B cell (primary cell): ENCODE measurements around the gene LMNB1. TPM values are rescaled to one million over a fixed set of nuclear protein-coding genes. Genes with fewer than 3 reads are reported as not detected.

ENCODE experiments used
- ATAC-seq: fragments of 200-7000 bp; cut with Tn5 transposase; one replicate; pipeline ENCODE4 v1.10.0; 2021; ENCODE audit warnings: low read depth, mild to moderate bottlenecking, moderate number of reproducible peaks, moderate library complexity
- CTCF ChIA-PET: fragments of 350-600 bp; sonication (Branson Sonifier 250); formaldehyde crosslinking; loops from one replicate; lab custom pipeline; 2021; ENCODE audit warnings: antibody characterized with exemption, inconsistent platforms; lab: Charles Lee
- POLR2A ChIA-PET: fragments of 350-600 bp; sonication (Branson Sonifier 250); formaldehyde crosslinking; loops from one replicate; lab custom pipeline; 2021; ENCODE audit warnings: antibody characterized with exemption; lab: Charles Lee
- DNase-seq: peaks from one replicate; pipeline ENCODE4 v3.0.0; 2013
- H2AFZ ChIP-seq: 2 replicates; pipeline ENCODE4 v1.6.1; 2012; ENCODE audit warnings: mild to moderate bottlenecking, low read depth, low read length; ENCODE audit not compliant: insufficient read depth, poor library complexity, severe bottlenecking
- H3K27ac ChIP-seq, 2 donors: 1 replicate in 1 of 2; 2 replicates in 1 of 2; pipeline ENCODE4 v1.5.1; 2012 to 2013; ENCODE audit warnings: low read length in 2 of 2, mild to moderate bottlenecking in 2 of 2, moderate library complexity in 1 of 2
- H3K27me3 ChIP-seq, 4 experiments: fragments of 200-600 bp in 1 of 4; sonication (generic) in 1 of 4; replicated peaks in 1 of 4; 1 replicate in 2 of 4; 2 replicates in 2 of 4; pipeline versions ENCODE4 v1.6.1 to v1.7.0; 2013 to 2016; ENCODE audit warnings: low read length in 3 of 4, mild to moderate bottlenecking in 2 of 4, mixed read lengths in 1 of 4, moderate library complexity in 1 of 4; ENCODE audit not compliant: insufficient read depth in 4 of 4, control insufficient read depth in 3 of 4; ENCODE audit errors: control extremely low read depth in 1 of 4
- H3K36me3 ChIP-seq, 2 experiments: replicated peaks in 1 of 2; 1 replicate in 1 of 2; 2 replicates in 1 of 2; pipeline versions ENCODE4 v1.6.1 to v1.7.1; 2013; ENCODE audit warnings: low read length in 1 of 2; ENCODE audit not compliant: insufficient read depth in 2 of 2, control insufficient read depth in 1 of 2; ENCODE audit errors: control extremely low read depth in 1 of 2, extremely low read depth in 1 of 2
- H3K4me1 ChIP-seq, 2 donors: fragments of 200-600 bp in 1 of 2; sonication (generic) in 1 of 2; 1 replicate in 1 of 2; 2 replicates in 1 of 2; pipeline versions ENCODE4 v1.5.1 to v1.6.1; 2013 to 2017; ENCODE audit warnings: low read length in 2 of 2; ENCODE audit not compliant: control insufficient read depth in 2 of 2, insufficient read depth in 2 of 2
- H3K4me2 ChIP-seq: replicated peaks from 2 replicates; pipeline ENCODE3; 2012; ENCODE audit warnings: mild to moderate bottlenecking, low read depth, low read length; ENCODE audit not compliant: poor library complexity, severe bottlenecking
- H3K4me3 ChIP-seq, 5 experiments: fragments of 200-600 bp in 1 of 5; sonication (generic) in 1 of 5; 1 replicate in 3 of 5; 2 replicates in 2 of 5; pipeline versions ENCODE4 v1.5.1 to v1.7.0; 2011 to 2016; ENCODE audit warnings: low read length in 4 of 5, mild to moderate bottlenecking in 4 of 5, low read depth in 2 of 5, control low read depth in 1 of 5, moderate library complexity in 1 of 5; ENCODE audit not compliant: insufficient read depth in 1 of 5; ENCODE audit errors: control extremely low read depth in 1 of 5, extremely low read depth in 1 of 5
- H3K79me2 ChIP-seq: fragments of 200-600 bp; sonication (generic); one replicate; pipeline ENCODE4 v1.6.0; 2016; ENCODE audit warnings: low read length; ENCODE audit not compliant: control insufficient read depth, insufficient read depth
- H3K9ac ChIP-seq: fragments of 200-600 bp; sonication (generic); 2 replicates; pipeline ENCODE4 v1.6.1; 2017; ENCODE audit warnings: mild to moderate bottlenecking, low read length, moderate library complexity
- H3K9me3 ChIP-seq, 3 donors: one replicate each; pipeline versions ENCODE4 v1.6.1 to v1.7.1; 2013; ENCODE audit warnings: low read length in 2 of 3; ENCODE audit not compliant: control insufficient read depth in 2 of 3, insufficient read depth in 1 of 3; ENCODE audit errors: control extremely low read depth in 1 of 3
- H4K20me1 ChIP-seq: 2 replicates; pipeline ENCODE4 v1.6.0; 2012; ENCODE audit warnings: mild to moderate bottlenecking, low read length; ENCODE audit not compliant: insufficient read depth, control insufficient read depth, poor library complexity, severe bottlenecking
- H3K27ac Mint-ChIP-seq: one replicate; pipeline ENCODE4 v1.8.0; 2021; ENCODE audit warnings: mixed read lengths
- H3K27me3 Mint-ChIP-seq: one replicate; pipeline ENCODE4 v1.8.0; 2021; ENCODE audit warnings: mixed read lengths
- H3K4me1 Mint-ChIP-seq: one replicate; pipeline ENCODE4 v1.8.0; 2021; ENCODE audit warnings: mixed read lengths
- H3K4me3 Mint-ChIP-seq: one replicate; pipeline ENCODE4 v1.8.0; 2021; ENCODE audit warnings: mixed read lengths
- H3K9me3 Mint-ChIP-seq: one replicate; pipeline ENCODE4 v1.8.0; 2022; ENCODE audit warnings: mixed read lengths; ENCODE audit not compliant: insufficient read depth
- EZH2 ChIP-seq: IDR thresholded peaks from 2 replicates; pipeline ENCODE4 v1.6.1; 2012; ENCODE audit warnings: borderline replicate concordance, low read depth, mild to moderate bottlenecking, moderate library complexity, low read length; ENCODE audit not compliant: insufficient read depth, poor library complexity, severe bottlenecking
- WGBS: methylation state at CpG from one replicate; pipeline ENCODE4 v1.1.5; 2013; ENCODE audit warnings: missing lambda C conversion rate; ENCODE audit not compliant: insufficient coverage; 5-methylcytosine and 5-hydroxymethylcytosine counted together
- intact Hi-C: fragments of 100-400 bp; cut with micrococcal nuclease; formaldehyde crosslinking; loops from one replicate; pipeline ENCODE4 v1.10.0; 2022
- polyA plus RNA-seq: library from polyadenylated mRNA; depleted of rRNA; stranded (reverse); fragments of >200 nt; gene quantifications from 2 replicates; pipeline ENCODE4 v1.2.3, GENCODE V29; 2012
- total RNA-seq, 2 donors: library from RNA; stranded (reverse); fragments of 120-200 nt in 1 of 2; gene quantifications; 1 replicate in 1 of 2; 2 replicates in 1 of 2; pipeline versions ENCODE4 v1.2.3 to v1.2.4, GENCODE V29; 2013 to 2022
- TF ChIP-seq, protein P1 (sequence below): fragments of 200-600 bp; IDR thresholded peaks from one replicate; pipeline ENCODE4 v1.8.0; 2022; ENCODE audit warnings: antibody characterized with exemption, mild to moderate bottlenecking

The LMNB1 gene
- total and polyA plus RNA-seq, 2 donors (not counting 1 experiment from before 2014, with no cell fraction given), result 10.5 to 25.1 TPM

DNA sequence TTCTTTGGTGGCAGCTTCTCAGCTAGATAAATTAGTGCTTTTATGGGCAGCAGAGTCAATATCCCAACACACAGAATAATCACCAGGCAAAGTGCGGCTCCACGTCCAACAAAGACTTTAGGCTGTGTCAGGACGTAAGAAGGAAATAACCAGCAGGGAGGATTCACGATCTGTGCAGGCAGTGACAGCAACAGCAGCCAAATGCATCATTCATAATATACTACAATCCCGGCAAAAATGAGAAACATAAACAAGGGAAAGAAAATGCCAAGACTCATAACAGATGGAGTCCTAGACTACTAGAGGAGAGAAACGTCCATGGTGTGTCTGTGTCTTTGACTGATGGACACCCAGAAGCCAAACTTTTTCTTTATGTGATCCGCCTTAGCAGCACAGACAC is 100.7 kb downstream of the LMNB1 start:
- H3K79me2 ChIP-seq, result no peaks in the 10 kb centered on the region
- no peak for TF ChIP-seq EZH2
- TF ChIP-seq, protein P1, sequence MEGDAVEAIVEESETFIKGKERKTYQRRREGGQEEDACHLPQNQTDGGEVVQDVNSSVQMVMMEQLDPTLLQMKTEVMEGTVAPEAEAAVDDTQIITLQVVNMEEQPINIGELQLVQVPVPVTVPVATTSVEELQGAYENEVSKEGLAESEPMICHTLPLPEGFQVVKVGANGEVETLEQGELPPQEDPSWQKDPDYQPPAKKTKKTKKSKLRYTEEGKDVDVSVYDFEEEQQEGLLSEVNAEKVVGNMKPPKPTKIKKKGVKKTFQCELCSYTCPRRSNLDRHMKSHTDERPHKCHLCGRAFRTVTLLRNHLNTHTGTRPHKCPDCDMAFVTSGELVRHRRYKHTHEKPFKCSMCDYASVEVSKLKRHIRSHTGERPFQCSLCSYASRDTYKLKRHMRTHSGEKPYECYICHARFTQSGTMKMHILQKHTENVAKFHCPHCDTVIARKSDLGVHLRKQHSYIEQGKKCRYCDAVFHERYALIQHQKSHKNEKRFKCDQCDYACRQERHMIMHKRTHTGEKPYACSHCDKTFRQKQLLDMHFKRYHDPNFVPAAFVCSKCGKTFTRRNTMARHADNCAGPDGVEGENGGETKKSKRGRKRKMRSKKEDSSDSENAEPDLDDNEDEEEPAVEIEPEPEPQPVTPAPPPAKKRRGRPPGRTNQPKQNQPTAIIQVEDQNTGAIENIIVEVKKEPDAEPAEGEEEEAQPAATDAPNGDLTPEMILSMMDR, result no peak
- H2AFZ ChIP-seq, result no peak overlapping the region
- POLR2A ChIA-PET, result no interaction called here
- ATAC-seq, result no peak
- peaks cover 0 to 33% of the 10 kb centered on the region in 2 experiments for H3K36me3 ChIP-seq
- no peak overlapping the region for H3K9ac ChIP-seq
- H3K27ac ChIP-seq, result no peak overlapping the region
- DNase-seq, result no peak
- Mint-ChIP-seq H3K4me1 (no peaks in the 10 kb centered on the region), H3K4me3 (no peak overlapping the region), H3K27ac (no peak overlapping the region), H3K27me3 (no peaks in the 10 kb centered on the region), H3K9me3 (no peaks in the 10 kb centered on the region)
- CTCF ChIA-PET, result no interaction called here
- no peaks in the 10 kb centered on the region for H4K20me1 ChIP-seq
- WGBS, result 100% methylated on average over 3 of the region's 7 CpGs
- intact Hi-C loops, result no loop called here
- no peaks in the 10 kb centered on the region for H3K9me3 ChIP-seq
- H3K27me3 ChIP-seq, result no peaks in the 10 kb centered on the region
- H3K4me3 ChIP-seq, result no peak overlapping the region
- H3K4me2 ChIP-seq, result no peak overlapping the region
- no peaks in the 10 kb centered on the region for H3K4me1 ChIP-seq

DNA sequence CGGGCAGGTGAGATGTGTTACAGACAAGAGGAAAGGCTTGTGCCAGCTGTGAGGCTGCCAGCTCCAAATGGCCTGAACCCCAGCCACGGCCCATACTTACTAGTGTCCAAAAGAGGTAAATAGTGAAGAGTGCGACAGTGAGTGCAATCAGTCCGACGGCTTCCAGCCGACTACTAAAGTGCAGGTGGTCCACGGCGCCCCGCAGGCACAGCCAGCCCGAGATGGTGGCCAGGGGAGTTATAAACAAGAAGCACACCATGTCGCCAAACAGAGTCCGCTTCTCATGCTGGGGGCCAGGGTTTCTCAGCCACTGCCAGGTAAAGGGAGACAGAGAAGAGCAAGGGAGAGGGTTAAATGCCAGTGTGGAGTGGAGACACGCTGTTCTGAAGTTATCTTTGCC is 101.1 kb downstream of the LMNB1 start:
- CTCF ChIA-PET, result no interaction called here
- Histone ChIP-seq H2AFZ (no peak overlapping the region), H3K4me1 (no peaks in the 10 kb centered on the region), H3K4me2 (no peak overlapping the region), H3K27me3 (no peaks in the 10 kb centered on the region), H3K9me3 (no peaks in the 10 kb centered on the region), H3K9ac (no peak overlapping the region), H3K27ac (no peak overlapping the region), H4K20me1 (no peaks in the 10 kb centered on the region), H3K79me2 (no peaks in the 10 kb centered on the region), H3K36me3 (peaks cover 0 to 31% of the 10 kb centered on the region in 2 experiments), H3K4me3 (no peak overlapping the region)
- Mint-ChIP-seq H3K27ac (no peak overlapping the region), H3K4me1 (no peaks in the 10 kb centered on the region), H3K4me3 (no peak overlapping the region), H3K27me3 (no peaks in the 10 kb centered on the region), H3K9me3 (no peaks in the 10 kb centered on the region)
- POLR2A ChIA-PET, result no interaction called here
- TF ChIP-seq, protein P1, result no peak
- no peak for TF ChIP-seq EZH2
- intact Hi-C loops, result no loop called here
- no peak for ATAC-seq
- DNase-seq, result no peak
- 99% methylated on average over 13 of the region's 13 CpGs for WGBS
